Fibroblast of the aortic adventitia (primary cell): ENCODE data around the gene SV2C. TPM values are rescaled to one million over a fixed set of nuclear protein-coding genes. Genes with fewer than 3 reads are reported as not detected.

Experiments used
- DNase-seq: peaks from one replicate; pipeline ENCODE4 v3.0.0-alpha.2; 2010; ENCODE audit warnings: low read depth
- H3K4me3 ChIP-seq: 2 replicates; pipeline ENCODE4 v1.5.1; 2011; ENCODE audit warnings: low read depth, mild to moderate bottlenecking, control low read depth, low read length, moderate library complexity
- total RNA-seq: library from RNA; depleted of rRNA; stranded (reverse); fragments of >200 nt; gene quantifications from 2 replicates; pipeline ENCODE4 v1.2.3, GENCODE V29; 2012; ENCODE audit warnings: low replicate concordance
- TF ChIP-seq, protein P1 (sequence below): IDR thresholded peaks from 2 replicates; pipeline ENCODE4 v1.5.1; 2011; ENCODE audit warnings: mild to moderate bottlenecking, low read length, control low read depth, inconsistent platforms; ENCODE audit not compliant: insufficient read depth

Gene SV2C
- total RNA-seq, 1 donor, result not detected

DNA sequence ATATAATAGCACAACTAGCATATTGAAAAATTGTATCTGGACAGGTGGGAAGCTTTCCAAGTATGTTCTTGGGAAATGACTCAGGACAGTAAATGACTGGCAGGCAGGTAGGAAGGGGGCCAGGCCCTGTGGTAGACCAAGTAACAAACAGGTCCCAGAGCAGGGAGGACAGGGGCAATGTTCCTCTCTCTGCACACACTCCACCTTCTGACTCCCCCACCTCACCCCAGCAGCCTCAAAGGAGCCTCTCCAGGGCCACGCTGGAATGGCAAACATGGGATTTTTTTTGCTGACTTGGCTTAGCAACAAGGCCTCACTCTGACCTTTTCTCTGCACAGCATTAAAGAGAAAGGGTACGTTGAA, 288.8 kb downstream of the SV2C start:
- DNase-seq, result no peak
- TF ChIP-seq, protein P1, sequence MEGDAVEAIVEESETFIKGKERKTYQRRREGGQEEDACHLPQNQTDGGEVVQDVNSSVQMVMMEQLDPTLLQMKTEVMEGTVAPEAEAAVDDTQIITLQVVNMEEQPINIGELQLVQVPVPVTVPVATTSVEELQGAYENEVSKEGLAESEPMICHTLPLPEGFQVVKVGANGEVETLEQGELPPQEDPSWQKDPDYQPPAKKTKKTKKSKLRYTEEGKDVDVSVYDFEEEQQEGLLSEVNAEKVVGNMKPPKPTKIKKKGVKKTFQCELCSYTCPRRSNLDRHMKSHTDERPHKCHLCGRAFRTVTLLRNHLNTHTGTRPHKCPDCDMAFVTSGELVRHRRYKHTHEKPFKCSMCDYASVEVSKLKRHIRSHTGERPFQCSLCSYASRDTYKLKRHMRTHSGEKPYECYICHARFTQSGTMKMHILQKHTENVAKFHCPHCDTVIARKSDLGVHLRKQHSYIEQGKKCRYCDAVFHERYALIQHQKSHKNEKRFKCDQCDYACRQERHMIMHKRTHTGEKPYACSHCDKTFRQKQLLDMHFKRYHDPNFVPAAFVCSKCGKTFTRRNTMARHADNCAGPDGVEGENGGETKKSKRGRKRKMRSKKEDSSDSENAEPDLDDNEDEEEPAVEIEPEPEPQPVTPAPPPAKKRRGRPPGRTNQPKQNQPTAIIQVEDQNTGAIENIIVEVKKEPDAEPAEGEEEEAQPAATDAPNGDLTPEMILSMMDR, result no peak
- H3K4me3 ChIP-seq, result no peak overlapping the region

DNA sequence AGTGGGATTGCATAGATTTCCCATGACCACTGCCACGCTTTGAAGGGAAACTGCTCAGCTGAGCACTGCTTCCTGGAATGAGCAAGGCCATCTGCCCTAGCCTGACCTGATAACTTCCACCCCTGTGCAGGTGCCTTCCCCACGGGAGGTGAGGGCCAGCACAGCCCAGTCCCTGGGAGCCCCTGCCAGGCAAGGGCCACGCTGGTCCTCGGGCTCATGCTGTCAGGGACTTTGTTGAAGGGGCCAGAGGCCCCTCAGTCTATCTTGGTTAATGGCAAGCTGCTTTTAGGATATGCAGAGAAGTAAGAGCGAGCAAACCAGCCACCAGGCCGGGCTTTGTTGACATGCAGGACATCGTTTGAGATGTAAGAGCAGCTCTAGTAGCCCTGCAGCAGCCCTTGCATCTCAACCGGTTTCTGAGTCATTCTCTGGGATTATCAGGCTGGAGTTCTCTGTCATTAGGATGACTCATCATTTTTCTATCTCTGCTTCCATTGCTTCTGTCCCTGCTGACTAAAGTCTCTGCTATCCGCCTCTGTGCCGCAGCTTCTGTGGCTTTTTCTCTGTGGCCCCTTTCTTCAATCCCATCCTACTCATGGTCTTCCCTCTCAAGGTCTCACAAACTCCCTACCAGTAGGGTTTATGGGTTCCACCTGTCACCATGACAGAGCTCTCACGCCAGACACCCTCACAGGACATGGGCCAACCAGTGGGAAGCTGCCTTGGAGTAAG, 289.3 kb downstream of the SV2C start:
- H3K4me3 ChIP-seq, result no peak overlapping the region
- DNase-seq, result peak; percentile 67
- TF ChIP-seq, protein P1, result no peak

DNA sequence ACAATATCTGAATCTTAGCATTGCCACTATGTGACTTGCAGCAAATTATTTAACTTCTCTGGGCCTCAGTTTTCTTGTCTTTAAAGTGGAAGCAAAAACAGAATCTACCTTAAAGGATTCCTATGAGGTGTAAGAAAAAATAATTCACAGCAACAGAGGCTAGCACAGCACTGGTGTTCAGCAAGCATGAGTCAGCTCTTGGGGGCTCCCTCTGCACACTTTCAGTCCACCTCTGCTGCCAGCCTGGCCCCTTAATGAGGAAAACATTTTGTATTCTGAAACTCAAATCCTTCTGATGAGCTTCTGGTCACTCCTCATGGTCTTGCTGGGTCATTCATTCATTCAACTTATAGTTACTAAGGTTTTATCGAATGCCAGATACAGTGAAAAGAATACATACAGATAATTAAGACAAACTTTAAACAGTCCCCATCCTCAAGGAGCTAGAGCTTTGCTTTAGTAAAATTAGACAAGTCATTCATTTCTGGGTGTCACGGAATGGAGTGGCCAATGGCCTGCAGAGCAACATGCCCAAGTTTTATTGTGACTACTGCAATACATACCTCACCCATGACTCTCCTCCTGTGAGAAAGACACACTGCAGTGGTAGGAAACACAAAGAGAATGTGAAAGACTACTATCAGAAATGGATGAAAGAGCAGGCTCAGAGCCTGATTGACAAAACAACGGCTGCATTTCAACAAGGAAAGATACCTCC, 293.1 kb downstream of the SV2C start:
- no peak for DNase-seq
- TF ChIP-seq, protein P1, result no peak

DNA sequence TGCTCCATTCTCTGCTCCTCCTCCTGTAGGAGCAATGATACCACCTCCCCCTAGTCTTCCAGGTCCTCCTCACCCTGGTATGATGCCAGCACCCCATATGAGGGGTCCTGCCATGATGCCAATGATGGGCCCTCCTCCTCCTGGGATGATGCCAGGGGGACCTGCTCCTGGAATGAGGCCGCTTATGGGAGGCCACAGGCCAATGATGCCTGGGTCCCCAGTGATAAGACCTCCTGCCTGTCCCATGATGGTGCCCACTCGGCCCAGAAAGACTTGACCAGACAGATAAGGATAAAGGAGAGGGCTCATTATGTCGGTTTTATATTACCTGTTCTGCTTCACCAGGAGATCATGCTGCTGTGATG, 293.7 kb downstream of the SV2C start:
- H3K4me3 ChIP-seq, result no peak overlapping the region
- DNase-seq, result no peak
- TF ChIP-seq, protein P1, result no peak

More for the DNA sequence above, 293.1 kb downstream of the SV2C start:
- H3K4me3 ChIP-seq, result no peak overlapping the region

DNA sequence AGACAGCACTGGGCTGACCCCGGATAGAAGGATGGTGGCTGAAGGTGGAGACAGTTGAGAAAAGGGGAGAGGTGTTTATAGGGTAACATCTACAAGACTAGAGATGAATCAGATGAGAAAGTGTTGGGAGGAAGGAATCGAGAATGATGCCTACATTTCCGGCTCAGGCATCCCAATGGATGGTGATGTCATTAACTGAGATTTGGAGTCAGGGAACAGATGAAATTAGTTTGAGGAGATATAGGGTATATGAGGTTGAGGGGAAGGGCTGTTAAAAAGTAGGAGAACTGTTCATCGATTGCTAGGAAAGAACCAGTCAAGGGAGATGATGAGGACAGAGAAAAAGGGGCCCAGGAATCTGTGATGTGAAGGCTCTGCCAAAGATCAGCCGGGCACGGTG, 295.2 kb downstream of the SV2C start:
- no peak for DNase-seq
- H3K4me3 ChIP-seq, result no peak overlapping the region
- TF ChIP-seq, protein P1, result no peak

DNA sequence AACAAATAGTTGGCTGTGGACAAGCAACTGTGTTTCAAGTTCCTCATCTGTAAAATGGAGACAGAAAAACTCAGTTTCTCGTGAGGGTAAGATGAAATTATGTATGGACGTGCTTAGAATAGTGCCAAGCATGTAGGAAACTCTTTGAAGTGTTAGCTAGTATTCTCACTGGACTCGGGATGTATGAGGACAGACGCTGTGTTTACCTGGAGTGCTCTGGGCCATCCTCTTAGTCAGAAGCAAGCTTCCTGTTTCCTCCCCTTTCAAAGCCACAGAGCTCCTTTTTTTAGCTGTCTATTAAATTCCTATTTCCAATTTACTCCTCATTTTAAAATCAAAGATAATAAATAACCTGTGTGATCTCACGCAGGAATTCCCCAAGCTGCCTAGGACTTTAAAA, 296.1 kb downstream of the SV2C start:
- no peak overlapping the region for H3K4me3 ChIP-seq
- DNase-seq, result no peak
- TF ChIP-seq, protein P1, result no peak
